Measurements from ENCODE around the gene RANBP10. TPM values are rescaled to one million over a fixed set of nuclear protein-coding genes. Genes with fewer than 3 reads are reported as not detected.

RANBP10 gene
- total RNA-seq, 1 donor from 2014 or later = 7.9 TPM

GRCh38 chr16:67676939-67677338 lies 129.4 kb downstream of the RANBP10 start:
- no peak for DNase-seq (ENCODE audit: low read depth in 2 of 2)

- DNase-seq (ENCODE audit: low read depth in 2 of 2) = peak; percentile 35 to 68
These were observed 129.8 kb downstream of the RANBP10 start for GRCh38 chr16:67676516-67676915.

DNA sequence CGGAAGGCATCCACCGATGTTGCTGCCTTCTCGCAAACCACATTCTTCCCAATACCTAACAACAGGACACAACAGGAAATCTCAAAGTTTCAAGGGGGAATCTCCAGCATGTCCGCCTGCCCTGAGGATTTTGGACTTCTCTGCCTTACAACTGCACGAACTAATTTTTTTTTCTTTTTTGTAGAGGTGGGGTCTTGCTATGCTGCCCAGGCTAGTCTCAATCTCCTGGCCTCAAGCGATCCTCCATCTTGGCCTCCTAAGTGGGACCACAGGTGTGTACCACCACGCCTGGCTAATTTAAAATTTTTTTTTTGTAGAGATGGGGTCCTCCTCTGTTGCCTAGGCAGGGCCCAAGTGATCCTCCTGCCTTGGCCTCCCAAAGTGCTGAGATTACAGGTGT lies 130.4 kb downstream of the RANBP10 start:
- no peak for DNase-seq (ENCODE audit: low read depth in 2 of 2)

- no peak for DNase-seq (ENCODE audit: low read depth in 2 of 2)
These were observed 130.8 kb downstream of the RANBP10 start for GRCh38 chr16:67675579-67675935.

DNA sequence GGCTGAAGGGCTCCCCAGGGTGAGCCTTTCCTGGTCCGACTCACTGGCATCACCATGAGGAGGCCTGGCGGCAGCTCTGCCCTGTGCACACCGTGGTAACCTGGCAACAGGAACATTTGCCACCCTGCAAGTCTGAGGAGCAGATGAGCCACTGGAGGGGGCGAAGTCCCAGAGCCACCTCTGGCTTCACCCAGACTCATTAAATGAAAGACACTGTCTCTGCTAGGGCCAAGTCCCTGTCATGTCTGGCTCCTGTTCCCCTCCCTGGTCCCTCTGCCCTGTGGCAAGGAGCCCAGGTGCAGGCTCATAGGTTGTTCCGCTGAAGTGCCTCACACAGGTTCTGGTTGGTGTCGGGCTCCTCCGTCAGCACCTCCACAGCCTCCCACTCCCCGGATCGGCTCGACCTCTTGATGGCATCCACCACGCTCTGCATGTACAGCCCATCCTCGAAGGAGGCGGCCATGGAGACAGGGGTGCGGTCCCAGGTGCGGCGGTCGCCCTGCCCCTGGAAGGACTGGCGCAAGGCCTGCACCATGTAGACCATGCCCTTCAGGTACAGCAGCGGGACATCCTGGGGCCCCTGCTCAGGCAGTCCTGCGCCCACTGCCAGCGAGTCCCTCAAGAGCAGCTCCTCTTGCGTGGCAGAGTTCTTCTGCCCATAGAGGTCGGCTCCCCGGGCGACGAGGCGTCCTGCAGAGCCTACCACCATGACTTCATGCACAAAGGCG lies 131.3 kb downstream of the RANBP10 start:
- DNase-seq (ENCODE audit: low read depth in 2 of 2) = no peak

DNA sequence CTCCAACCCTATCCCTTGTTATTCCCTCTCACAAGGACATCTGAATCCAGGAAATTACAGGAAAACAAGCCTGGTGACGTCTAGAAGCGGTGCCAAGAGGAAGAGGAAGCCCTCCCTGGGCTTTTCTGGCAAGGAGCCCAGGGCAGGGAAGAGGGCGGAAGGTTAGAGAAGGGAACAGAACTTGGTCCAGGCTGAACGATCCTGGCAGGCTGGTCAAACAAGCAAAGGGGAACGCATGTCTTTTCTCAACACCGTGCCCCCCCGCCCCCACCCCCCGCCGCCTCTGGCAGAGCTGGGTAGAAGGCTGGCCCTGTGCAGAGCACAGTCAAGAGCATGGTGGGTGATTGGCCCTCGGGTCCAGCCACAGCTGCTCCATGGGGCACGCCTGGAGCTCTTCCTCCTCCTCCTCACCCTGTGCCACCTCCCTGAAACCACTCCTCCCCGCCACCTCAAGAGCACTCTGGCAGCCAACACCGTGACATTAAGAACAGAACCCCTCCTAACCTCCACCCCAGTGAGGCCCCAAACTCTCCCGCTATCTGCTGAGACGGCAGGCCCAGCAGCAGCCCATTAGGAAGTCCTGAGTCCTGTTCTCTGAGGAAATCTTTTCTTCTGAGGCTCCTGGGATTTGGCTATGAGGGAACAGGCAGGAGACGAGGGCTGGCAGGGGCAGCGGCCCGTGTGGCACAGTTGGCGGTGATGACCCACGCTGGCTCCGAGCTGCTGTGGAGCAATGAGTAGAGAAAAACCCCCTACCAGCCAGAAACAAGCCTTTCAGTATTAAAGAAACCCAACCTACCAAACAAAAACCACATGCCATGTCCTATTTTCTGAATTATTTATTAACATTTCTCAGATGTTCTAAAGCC lies 132.4 kb downstream of the RANBP10 start:
- DNase-seq (ENCODE audit: low read depth in 2 of 2) = peak; percentile 82 to 91

Other genes starting within 250 kb of the RANBP10 start
- 17.2 and 24.8 TPM in 2 replicates for gene CTCF, start 244.0 kb downstream of the RANBP10 start, total RNA-seq
- gene CARMIL2, start 161.4 kb downstream of the RANBP10 start, total RNA-seq = 0.44 and 0.79 TPM in 2 replicates
- gene ACD, start 146.3 kb downstream of the RANBP10 start, total RNA-seq = 8.3 and 10.5 TPM in 2 replicates
- gene PARD6A, start 145.6 kb downstream of the RANBP10 start, total RNA-seq = 2.6 and 4.8 TPM in 2 replicates
- 7.0 and 8.5 TPM in 2 replicates for gene ENKD1, start 139.8 kb downstream of the RANBP10 start, total RNA-seq
- gene C16orf86, start 139.7 kb downstream of the RANBP10 start, total RNA-seq = 2.6 and 2.8 TPM in 2 replicates
- 39.9 and 68.8 TPM in 2 replicates for gene GFOD2, start 87.2 kb downstream of the RANBP10 start, total RNA-seq
- gene TSNAXIP1, start 329 bp upstream of the RANBP10 start, total RNA-seq = 0.22 and 0.40 TPM in 2 replicates
- 25.7 and 39.1 TPM in 2 replicates for gene THAP11, start 35.8 kb upstream of the RANBP10 start, total RNA-seq
- 164 and 193 TPM in 2 replicates for gene NUTF2, start 40.4 kb upstream of the RANBP10 start, total RNA-seq
- gene CENPT, start 41.1 kb upstream of the RANBP10 start, total RNA-seq = 12.2 and 20.0 TPM in 2 replicates
- 42.3 and 42.9 TPM in 2 replicates for gene EDC4, start 66.5 kb upstream of the RANBP10 start, total RNA-seq
- not detected in 2 replicates for gene NRN1L, start 78.3 kb upstream of the RANBP10 start, total RNA-seq
- gene PSKH1, start 86.7 kb upstream of the RANBP10 start, total RNA-seq = 8.3 and 12.9 TPM in 2 replicates
- gene CTRL, start 125.3 kb upstream of the RANBP10 start, total RNA-seq = 0.20 and 0.22 TPM in 2 replicates
- gene PSMB10, start 130.3 kb upstream of the RANBP10 start, total RNA-seq = 58.4 and 59.1 TPM in 2 replicates
- 0.87 and 5.4 TPM in 2 replicates for gene LCAT, start 137.6 kb upstream of the RANBP10 start, total RNA-seq
- 41.2 and 108 TPM in 2 replicates for gene SLC12A4, start 162.1 kb upstream of the RANBP10 start, total RNA-seq
- gene DPEP3, start 173.9 kb upstream of the RANBP10 start, total RNA-seq = 0.20 TPM in 1 of 2 replicates, not detected in the other
- 3.3 and 8.9 TPM in 2 replicates for gene DPEP2, start 192.9 kb upstream of the RANBP10 start, total RNA-seq
- under 0.01 TPM in 1 of 2 replicates, not detected in the other for gene DPEP2NB, start 209.4 kb upstream of the RANBP10 start, total RNA-seq
- gene DDX28, start 216.7 kb upstream of the RANBP10 start, total RNA-seq = 12.0 and 19.8 TPM in 2 replicates
- 13.7 and 17.7 TPM in 2 replicates for gene DUS2, start 216.7 kb upstream of the RANBP10 start, total RNA-seq

Data from lung microvascular endothelial cell (primary cell).